HUES6 (cell line): Measurements from ENCODE around the gene LAMA1.

Source experiments
- H3K27ac ChIP-seq: 2 replicates; pipeline ENCODE4 v1.7.0; 2013; ENCODE audit warnings: low read depth, mild to moderate bottlenecking, low read length, inconsistent platforms
- H3K27me3 ChIP-seq: 2 replicates; pipeline ENCODE4 v1.6.1; 2013; ENCODE audit warnings: low read length; ENCODE audit not compliant: control insufficient read depth, insufficient read depth
- H3K36me3 ChIP-seq: 2 replicates; pipeline ENCODE4 v1.6.1; 2013; ENCODE audit warnings: low read length; ENCODE audit not compliant: control insufficient read depth, insufficient read depth
- H3K4me1 ChIP-seq: 2 replicates; pipeline ENCODE4 v1.6.1; 2013; ENCODE audit warnings: low read length; ENCODE audit not compliant: control insufficient read depth, insufficient read depth
- H3K4me3 ChIP-seq: 2 replicates; pipeline ENCODE4 v1.5.1; 2013; ENCODE audit warnings: low read depth, low read length
- H3K9ac ChIP-seq: one replicate; pipeline ENCODE4 v1.6.1; 2013; ENCODE audit warnings: mild to moderate bottlenecking, low read length
- H3K9me3 ChIP-seq: 2 replicates; pipeline ENCODE4 v1.6.1; 2013; ENCODE audit warnings: low read depth, low read length; ENCODE audit not compliant: control insufficient read depth, insufficient read depth

Gene LAMA1

DNA sequence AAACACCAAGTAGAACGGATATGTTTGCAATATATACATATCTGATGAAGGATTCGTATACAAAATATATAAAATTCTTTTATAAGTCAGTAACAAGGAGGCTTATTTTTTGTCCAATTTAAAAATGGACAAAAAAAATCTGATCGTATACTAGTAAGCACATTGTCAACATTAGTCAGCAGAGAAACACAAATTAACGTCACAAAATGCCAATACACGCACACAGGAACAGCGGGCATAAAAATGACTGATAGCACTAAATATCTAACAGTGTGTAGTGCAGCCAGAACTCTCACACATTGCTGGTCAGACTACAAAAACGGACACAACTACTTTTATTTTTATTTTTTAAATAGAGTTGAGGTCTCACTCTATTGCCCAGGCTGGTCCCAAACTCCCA lies 69.5 kb downstream of the LAMA1 start:
- Histone ChIP-seq H3K27ac (no peak overlapping the region), H3K4me1 (no peaks in the 10 kb centered on the region), H3K27me3 (no peaks in the 10 kb centered on the region), H3K9ac (no peak overlapping the region), H3K36me3 (peaks cover 4% of the 10 kb centered on the region), H3K9me3 (no peaks in the 10 kb centered on the region), H3K4me3 (no peak overlapping the region)

DNA sequence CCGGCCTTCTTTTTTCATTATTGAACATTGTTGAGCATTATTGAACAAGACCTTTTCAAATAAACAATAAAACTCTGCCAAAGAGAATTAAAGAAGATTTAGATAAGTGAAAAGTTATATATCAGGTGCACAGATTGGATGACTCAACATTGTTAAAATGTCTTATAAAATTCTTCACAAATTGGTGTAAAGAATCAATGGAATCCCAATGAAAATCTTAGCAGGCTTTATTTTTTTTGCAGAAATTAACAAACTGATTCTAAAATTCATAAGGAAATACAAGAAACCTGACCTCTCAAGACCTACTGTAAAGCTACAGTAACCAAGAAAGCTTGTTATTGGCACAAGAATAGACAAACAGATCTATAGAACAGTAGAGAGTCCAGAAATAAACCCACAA lies 70.3 kb downstream of the LAMA1 start:
- peaks cover 4% of the 10 kb centered on the region for H3K36me3 ChIP-seq
- H3K27ac ChIP-seq = no peak overlapping the region
- H3K4me1 ChIP-seq = no peaks in the 10 kb centered on the region
- H3K9ac ChIP-seq = no peak overlapping the region
- H3K9me3 ChIP-seq = no peaks in the 10 kb centered on the region
- no peak overlapping the region for H3K4me3 ChIP-seq
- H3K27me3 ChIP-seq = no peaks in the 10 kb centered on the region

DNA sequence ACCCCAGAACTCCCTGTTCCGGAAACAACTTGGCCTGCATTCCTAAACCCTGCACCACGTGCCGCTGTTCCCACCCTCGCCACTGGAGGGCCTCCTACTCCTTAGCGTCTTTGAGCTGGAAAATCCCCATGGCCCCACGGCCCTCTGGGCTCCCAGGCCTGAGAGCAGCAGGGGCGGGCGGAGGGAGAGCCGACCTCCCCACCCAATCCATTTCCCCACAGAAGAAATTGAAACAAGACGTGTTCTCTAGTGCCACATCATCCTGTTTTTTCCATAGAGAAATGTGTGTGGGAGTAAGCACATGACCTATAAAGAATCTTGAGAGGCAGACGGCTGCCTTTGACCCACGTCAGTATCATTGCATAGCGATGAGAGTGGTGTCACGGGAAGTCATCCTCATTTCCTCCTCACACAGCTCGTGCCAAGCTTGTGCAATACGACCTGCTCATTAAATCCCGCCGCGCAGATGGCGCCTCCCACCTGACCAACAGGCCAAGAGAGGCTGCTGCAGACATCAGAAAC lies 79.2 kb downstream of the LAMA1 start:
- peaks cover 27% of the 10 kb centered on the region for H3K36me3 ChIP-seq
- no peak overlapping the region for H3K4me3 ChIP-seq
- no peak overlapping the region for H3K9ac ChIP-seq
- no peak overlapping the region for H3K27ac ChIP-seq
- H3K27me3 ChIP-seq = no peaks in the 10 kb centered on the region
- H3K9me3 ChIP-seq = no peaks in the 10 kb centered on the region
- H3K4me1 ChIP-seq = no peaks in the 10 kb centered on the region

DNA sequence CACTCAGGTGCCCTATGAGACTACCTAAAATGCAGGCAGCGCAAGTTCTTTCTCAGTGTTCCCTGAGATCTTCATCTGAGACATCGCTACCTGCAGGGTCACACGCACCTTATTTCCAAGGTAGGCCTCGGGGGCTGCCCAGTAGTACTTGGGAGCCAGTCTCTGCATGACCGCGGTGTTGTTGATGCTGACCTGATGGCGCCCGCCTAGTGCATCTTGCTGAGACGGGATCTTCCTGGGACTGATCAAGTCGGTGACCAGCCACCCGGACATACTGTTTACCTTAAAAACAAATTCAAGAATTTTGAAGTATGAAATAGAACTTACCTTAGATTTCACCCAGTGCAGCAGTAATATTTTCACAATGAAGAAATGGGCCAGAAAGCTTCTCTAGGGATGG lies 80.1 kb downstream of the LAMA1 start:
- no peak overlapping the region for H3K4me3 ChIP-seq
- peaks cover 30% of the 10 kb centered on the region for H3K36me3 ChIP-seq
- H3K27ac ChIP-seq = no peak overlapping the region
- no peaks in the 10 kb centered on the region for H3K27me3 ChIP-seq
- H3K4me1 ChIP-seq = no peaks in the 10 kb centered on the region
- H3K9me3 ChIP-seq = no peaks in the 10 kb centered on the region
- H3K9ac ChIP-seq = no peak overlapping the region

DNA sequence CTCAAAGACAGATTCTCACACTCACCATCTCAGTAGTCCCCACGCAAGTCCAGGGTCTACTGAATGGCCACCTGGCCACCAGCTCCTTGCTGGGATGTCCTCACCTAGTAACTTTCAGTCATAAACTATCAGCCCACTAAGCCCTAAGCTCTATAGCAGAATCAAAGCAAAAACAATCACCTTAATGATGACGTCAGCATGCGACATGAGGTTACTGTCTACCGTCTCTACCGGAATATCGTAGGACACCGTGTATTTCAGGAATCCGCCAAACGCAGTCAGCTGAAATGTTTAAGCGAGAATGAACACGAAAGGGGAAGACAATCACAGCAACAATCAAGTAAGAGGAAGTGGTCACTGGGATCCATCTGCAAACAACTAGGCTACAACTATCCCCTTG lies 81.8 kb downstream of the LAMA1 start:
- no peak overlapping the region for H3K27ac ChIP-seq
- no peaks in the 10 kb centered on the region for H3K9me3 ChIP-seq
- H3K36me3 ChIP-seq = peaks cover 33% of the 10 kb centered on the region
- H3K27me3 ChIP-seq = no peaks in the 10 kb centered on the region
- no peaks in the 10 kb centered on the region for H3K4me1 ChIP-seq
- no peak overlapping the region for H3K4me3 ChIP-seq
- no peak overlapping the region for H3K9ac ChIP-seq

DNA sequence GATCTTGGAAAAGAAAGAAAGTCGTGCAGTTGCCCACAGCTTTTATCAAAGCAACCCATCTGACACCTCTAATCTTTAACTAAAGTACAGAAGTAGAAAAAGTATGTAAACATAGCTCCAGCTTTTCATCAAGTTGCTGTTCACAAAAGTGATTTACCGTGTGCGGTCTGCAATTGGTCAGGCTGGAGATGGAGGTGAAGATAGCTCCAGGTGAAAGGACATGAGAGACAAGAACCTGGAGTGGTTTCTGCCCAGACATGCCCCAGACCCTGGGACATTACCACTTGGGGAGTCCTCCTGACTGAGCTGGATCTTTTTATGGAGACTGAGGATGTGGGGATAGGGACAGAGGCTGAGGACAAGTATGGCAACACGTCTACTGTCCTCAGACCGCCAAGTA lies 82.7 kb downstream of the LAMA1 start:
- Histone ChIP-seq H3K4me3 (no peak overlapping the region), H3K9me3 (no peaks in the 10 kb centered on the region), H3K4me1 (no peaks in the 10 kb centered on the region), H3K36me3 (peaks cover 33% of the 10 kb centered on the region), H3K27ac (no peak overlapping the region), H3K9ac (no peak overlapping the region), H3K27me3 (no peaks in the 10 kb centered on the region)

DNA sequence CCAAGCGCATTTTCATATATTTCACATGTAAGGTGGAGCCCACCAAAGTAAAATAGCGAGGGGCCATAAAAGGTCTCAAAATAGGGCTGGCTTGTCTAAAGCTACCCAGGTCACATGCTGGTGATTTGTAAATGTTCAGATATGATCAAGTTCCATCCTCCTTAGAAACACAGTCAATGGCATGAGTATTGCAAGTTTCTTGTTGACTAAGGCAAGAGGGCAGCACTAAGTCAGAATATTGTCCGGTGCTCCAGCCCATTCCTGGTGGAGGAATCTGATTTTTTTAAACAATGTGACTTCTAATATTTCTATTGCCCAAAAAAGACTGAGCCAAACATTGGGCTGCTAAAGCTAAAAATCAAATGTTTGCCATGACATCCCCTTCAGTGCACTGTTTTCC lies 85.1 kb downstream of the LAMA1 start:
- no peak overlapping the region for H3K9ac ChIP-seq
- no peak overlapping the region for H3K4me3 ChIP-seq
- no peaks in the 10 kb centered on the region for H3K4me1 ChIP-seq
- H3K36me3 ChIP-seq = peaks cover 33% of the 10 kb centered on the region
- H3K9me3 ChIP-seq = no peaks in the 10 kb centered on the region
- no peaks in the 10 kb centered on the region for H3K27me3 ChIP-seq
- H3K27ac ChIP-seq = no peak overlapping the region

DNA sequence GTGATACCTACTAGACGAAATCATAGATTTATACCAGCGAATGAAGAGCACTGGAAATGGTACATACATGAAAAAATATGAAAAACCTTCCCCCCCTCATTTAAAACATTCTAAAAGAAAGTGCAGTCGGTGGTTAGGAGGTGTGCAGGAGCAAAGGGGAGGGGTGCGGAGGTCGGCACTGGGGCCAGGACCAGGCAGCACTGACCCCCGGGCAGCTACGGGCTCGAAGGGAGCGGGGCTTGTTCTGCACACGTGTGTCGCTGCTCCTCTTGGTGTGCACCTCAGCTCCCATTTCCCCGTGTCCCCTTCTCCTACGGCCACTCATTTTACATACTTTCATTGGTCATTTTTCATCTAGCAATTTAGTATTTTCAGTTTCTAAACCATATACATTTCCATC lies 89.0 kb downstream of the LAMA1 start:
- H3K27ac ChIP-seq = no peak overlapping the region
- H3K9me3 ChIP-seq = no peaks in the 10 kb centered on the region
- H3K36me3 ChIP-seq = peaks cover 22% of the 10 kb centered on the region; the same call in 1 of the 2 replicates
- no peaks in the 10 kb centered on the region for H3K27me3 ChIP-seq
- no peaks in the 10 kb centered on the region for H3K4me1 ChIP-seq
- no peak overlapping the region for H3K4me3 ChIP-seq
- no peak overlapping the region for H3K9ac ChIP-seq

DNA sequence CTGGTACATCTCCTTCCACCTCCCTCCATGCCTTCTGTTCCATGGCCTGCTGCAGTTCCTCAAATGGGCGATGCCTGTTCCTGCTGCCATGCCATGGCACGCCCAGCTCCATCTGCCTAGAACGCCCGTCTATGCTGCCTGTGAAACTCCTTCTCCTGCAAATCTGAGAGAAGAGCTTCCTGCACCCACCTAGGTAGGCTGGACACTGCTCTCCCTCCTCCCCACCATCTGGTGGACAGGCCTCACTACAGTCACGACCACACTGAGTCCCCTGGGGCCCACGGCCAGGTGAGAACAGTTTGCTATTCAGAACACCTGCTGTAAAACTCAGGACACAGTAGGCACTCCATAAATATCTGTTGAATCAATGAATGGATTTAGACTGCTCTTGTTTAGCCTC lies 92.4 kb downstream of the LAMA1 start:
- Histone ChIP-seq H3K9me3 (no peaks in the 10 kb centered on the region), H3K36me3 (peaks cover 31% of the 10 kb centered on the region), H3K4me3 (no peak overlapping the region), H3K27ac (no peak overlapping the region), H3K9ac (no peak overlapping the region), H3K4me1 (no peaks in the 10 kb centered on the region), H3K27me3 (no peaks in the 10 kb centered on the region)

DNA sequence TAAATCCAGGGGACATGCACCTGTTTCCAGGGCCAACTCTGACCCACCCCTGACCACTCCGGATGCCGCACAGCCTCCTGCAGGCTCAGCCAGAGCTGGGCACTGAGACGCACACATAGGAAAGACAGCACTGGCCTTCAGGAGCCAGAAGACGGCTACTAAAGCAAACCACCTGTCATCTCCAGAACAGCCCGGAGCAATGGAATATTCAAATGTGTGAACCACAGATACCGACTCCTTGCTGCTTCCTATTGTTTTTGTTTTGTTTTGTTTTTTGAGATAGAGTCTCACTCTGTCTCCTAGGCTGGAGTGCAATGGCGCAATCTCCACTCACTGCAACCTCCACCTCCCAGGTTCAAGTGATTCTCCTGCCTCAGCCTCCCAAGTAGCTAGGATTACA lies 94.0 kb downstream of the LAMA1 start:
- H3K4me3 ChIP-seq = no peak overlapping the region
- no peaks in the 10 kb centered on the region for H3K4me1 ChIP-seq
- H3K27me3 ChIP-seq = no peaks in the 10 kb centered on the region
- H3K9me3 ChIP-seq = no peaks in the 10 kb centered on the region
- peaks cover 31% of the 10 kb centered on the region for H3K36me3 ChIP-seq
- H3K9ac ChIP-seq = no peak overlapping the region
- H3K27ac ChIP-seq = no peak overlapping the region

DNA sequence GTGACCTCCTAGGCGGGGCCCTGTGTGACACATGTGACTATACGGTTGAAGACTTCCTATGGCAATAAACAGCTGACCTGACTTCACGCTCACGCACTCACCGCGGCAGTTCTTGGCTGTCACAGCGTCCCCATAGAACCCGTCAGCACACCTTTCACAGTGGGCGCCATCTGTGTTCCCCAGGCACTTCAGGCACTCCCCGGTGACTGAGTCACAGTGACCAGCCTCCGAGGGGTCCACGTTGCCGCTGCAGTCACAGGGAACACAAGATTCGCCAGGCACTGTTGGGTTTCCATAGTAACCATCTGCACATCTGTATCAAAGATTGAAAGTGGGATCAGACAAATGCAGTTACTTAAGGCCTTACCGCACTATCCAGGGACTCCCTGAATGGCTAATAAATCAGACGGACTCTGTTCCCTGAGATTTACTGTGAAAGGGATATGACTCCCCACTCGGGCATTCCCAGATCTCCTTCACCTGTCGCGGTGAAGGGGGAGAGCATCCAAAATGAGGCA lies 94.5 kb downstream of the LAMA1 start:
- H3K36me3 ChIP-seq = peaks cover 31% of the 10 kb centered on the region
- H3K4me1 ChIP-seq = no peaks in the 10 kb centered on the region
- H3K27ac ChIP-seq = no peak overlapping the region
- no peak overlapping the region for H3K9ac ChIP-seq
- no peaks in the 10 kb centered on the region for H3K27me3 ChIP-seq
- no peak overlapping the region for H3K4me3 ChIP-seq
- no peaks in the 10 kb centered on the region for H3K9me3 ChIP-seq
